GM12801 (cell line): ENCODE results near the gene IL3RA.

Source experiments
- TF ChIP-seq, protein P1 (sequence below): IDR thresholded peaks from one replicate; pipeline ENCODE4 v1.5.1; 2011; ENCODE audit warnings: control low read depth; ENCODE audit not compliant: insufficient read length; ENCODE audit errors: extremely low read depth

The IL3RA gene

DNA sequence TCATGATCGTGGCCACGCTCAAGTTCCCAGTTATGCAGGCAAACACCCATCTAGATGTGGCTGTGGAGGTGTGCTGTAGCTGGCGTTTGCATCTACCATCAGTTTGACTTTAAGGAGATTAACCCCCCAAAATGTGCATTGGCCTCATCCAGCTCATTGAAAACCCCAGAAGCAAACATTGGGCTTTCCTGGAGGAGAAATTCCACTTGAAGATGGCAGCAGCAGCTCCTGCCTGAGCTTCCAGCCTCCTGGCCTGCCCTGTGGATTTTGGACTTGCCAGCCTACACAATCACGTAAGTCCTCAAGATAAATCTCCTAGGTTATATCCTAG lies 85.5 kb downstream of the IL3RA start:
- TF ChIP-seq, protein P1, sequence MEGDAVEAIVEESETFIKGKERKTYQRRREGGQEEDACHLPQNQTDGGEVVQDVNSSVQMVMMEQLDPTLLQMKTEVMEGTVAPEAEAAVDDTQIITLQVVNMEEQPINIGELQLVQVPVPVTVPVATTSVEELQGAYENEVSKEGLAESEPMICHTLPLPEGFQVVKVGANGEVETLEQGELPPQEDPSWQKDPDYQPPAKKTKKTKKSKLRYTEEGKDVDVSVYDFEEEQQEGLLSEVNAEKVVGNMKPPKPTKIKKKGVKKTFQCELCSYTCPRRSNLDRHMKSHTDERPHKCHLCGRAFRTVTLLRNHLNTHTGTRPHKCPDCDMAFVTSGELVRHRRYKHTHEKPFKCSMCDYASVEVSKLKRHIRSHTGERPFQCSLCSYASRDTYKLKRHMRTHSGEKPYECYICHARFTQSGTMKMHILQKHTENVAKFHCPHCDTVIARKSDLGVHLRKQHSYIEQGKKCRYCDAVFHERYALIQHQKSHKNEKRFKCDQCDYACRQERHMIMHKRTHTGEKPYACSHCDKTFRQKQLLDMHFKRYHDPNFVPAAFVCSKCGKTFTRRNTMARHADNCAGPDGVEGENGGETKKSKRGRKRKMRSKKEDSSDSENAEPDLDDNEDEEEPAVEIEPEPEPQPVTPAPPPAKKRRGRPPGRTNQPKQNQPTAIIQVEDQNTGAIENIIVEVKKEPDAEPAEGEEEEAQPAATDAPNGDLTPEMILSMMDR, result no peak

DNA sequence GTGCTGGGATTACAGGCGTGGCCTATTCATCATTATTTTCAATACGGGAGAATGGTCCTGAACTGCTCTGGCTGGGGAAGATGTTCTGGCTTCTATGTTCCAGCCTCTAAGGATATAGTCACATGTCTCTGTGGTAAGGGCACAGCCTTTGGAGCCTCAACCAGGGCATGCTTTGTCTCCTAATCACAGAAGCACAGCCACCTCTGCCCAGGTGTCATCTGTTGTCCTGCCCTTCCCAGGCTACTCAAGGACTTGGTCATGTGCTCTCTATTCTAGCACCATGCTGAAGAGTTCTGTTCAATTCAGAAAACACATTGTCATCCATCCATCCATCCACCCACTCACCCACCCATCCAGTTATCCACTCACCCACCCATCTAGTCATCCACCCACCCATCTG lies 86.6 kb downstream of the IL3RA start:
- TF ChIP-seq, protein P1, result no peak

DNA sequence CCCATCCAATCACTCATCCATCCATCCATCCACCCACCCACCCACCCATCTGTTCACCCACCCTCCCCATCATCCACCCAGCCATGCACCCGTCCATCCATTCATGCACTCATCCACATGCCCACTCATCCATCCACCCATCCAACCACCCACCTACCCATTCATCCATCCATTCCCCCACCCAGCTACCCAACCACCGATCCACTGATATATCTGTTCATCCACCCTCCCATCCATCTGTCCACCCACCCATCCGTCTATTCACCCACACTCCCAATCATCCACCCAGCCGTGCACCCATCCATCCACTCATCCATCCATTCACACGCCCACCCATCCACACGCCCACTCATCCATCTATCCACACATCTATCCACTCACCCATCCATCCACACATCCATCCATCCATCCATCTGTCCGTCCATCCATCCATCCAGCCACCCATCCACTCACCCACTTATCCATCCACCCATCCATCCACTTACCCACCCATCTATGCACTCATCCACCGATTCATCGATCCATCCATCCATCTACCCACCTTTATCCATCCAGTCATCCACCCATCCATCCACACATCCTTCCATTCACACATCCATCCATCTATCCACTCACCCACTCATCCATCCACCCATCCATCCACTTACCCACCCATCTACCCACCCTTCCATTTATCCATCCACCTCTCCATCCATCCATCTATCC lies 87.7 kb downstream of the IL3RA start:
- TF ChIP-seq, protein P1, result no peak

DNA sequence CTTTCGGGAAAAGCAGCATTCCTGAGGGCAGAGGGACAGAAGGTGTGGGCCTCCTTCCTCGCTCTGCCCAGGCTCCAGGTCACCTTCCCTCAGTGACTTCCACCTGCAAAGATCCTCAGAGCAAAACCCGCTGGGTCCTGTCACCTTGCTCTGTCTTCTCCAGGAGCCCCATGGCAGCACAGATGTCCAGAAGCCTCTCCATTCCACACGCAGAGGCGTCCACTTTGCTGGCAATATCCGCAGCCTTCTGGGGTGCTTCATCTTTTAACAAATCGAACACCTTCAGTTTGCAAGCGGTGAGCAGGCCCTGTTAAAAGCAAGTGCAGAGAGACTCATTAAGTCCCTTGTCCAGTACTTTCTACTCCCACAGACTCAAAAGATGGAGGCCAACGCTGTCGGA lies 88.8 kb downstream of the IL3RA start:
- TF ChIP-seq, protein P1, result no peak

DNA sequence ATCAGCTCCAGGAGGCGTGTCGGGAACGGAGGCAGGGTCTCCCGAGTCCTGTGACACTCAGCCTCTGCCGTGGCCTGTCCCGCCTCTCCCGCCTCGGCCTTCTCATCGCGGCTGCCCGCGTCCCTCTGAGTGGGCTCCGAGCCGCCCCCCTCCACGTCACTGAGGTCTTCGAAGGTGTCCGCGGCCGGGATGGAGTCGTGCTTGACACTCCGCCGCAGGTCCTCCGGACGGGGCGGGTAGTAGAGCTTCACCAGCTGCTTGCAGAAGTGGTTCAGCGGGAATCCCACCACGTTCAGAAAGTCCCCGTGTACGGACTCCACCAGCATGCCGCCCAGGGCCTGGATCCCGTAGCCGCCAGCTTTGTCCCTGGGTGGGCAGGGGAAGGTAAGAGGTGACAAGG lies 91.2 kb downstream of the IL3RA start:
- TF ChIP-seq, protein P1, result no peak

DNA sequence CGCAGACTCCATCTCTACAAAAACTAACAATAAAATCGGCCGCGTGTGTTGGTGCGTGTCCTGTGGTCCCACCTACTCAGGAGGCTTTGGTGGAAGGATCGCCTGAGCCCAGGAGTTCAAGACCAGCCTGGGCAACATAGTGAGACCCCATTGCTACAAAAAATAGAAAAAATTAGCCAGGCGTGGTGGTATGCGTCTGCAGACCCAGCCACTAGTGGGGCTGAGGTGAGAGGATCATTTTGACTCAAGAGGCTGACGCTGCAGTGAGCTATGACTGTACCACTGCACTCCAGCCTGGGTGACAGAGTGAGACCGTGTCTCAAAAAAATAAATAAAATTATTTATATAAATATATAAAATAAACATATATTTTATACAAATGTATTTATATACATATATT lies 93.9 kb downstream of the IL3RA start:
- TF ChIP-seq, protein P1, result no peak
